ENCODE results near the gene BCL2L12. TPM values are rescaled to one million over a fixed set of nuclear protein-coding genes. Genes with fewer than 3 reads are reported as not detected.

Gene BCL2L12
- total RNA-seq, 1 donor from 2014 or later: 49.2 TPM

GRCh38 chr19:49683814-49684250, 18.1 kb downstream of the BCL2L12 start:
- no peak for DNase-seq (ENCODE audit: extremely low spot score, unreplicated experiment)
- Mint-ChIP-seq H3K27me3 (no peaks in the 10 kb centered on the region), H3K4me3 (no peak overlapping the region), H3K36me3 (peaks cover 11% of the 10 kb centered on the region), H3K9me3 (no peaks in the 10 kb centered on the region), H3K27ac (no peak overlapping the region), H3K4me1 (ENCODE audit: unreplicated experiment) (peaks cover 12% of the 10 kb centered on the region)
- TF ChIP-seq CTCF (conservative IDR thresholded peaks at IDR 0.05): no peak

DNA sequence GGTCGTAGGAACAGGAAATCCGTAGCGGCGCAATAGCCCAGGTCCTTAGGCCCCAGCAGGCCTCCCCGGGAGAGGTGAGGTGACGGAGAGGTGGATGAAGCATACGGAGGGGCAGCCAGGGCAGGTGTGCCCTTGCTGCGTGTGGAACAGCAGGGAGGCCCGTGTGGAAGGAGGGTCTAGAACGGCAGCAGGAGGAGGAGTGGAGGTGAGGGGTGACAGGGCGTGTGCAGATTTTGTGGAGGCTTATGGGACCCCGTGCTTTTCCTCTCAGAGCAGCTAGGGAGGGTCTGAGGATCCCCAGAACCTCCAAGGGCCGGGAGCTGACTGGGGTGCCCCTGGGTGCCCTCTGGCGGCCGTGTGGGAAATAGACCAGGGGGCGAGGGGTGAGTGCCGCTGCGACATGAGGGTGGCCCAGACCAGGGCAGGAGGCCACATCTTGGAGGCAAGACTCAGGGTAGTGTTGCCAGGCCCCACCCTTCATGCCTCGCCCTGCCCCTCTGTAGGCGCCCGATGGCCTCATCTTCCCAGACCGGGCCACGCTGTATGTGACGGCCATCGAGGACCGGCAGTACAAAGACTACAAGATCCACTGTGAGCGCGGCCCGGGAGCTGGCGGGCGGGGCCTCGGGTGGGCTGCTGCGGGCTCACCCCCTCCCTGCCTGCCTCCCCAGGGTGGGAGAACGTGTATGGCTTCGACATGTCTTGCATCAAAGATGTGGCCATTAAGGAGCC, 18.7 kb downstream of the BCL2L12 start:
- Mint-ChIP-seq H3K36me3 (peaks cover 11% of the 10 kb centered on the region), H3K4me1 (ENCODE audit: unreplicated experiment) (peaks cover 12% of the 10 kb centered on the region), H3K4me3 (no peak overlapping the region), H3K27me3 (no peaks in the 10 kb centered on the region), H3K9me3 (no peaks in the 10 kb centered on the region), H3K27ac (no peak overlapping the region)
- DNase-seq (ENCODE audit: extremely low spot score, unreplicated experiment): peak; percentile 69
- TF ChIP-seq CTCF (conservative IDR thresholded peaks at IDR 0.05): peak; percentile 54

GRCh38 chr19:49684983-49685553, 19.3 kb downstream of the BCL2L12 start:
- H3K27me3 Mint-ChIP-seq: no peaks in the 10 kb centered on the region
- TF ChIP-seq CTCF (conservative IDR thresholded peaks at IDR 0.05): no peak
- no peak for DNase-seq (ENCODE audit: extremely low spot score, unreplicated experiment)
- no peak overlapping the region for H3K27ac Mint-ChIP-seq
- no peak overlapping the region for H3K4me3 Mint-ChIP-seq
- peaks cover 11% of the 10 kb centered on the region for H3K36me3 Mint-ChIP-seq
- H3K9me3 Mint-ChIP-seq: no peaks in the 10 kb centered on the region
- H3K4me1 Mint-ChIP-seq (ENCODE audit: unreplicated experiment): peaks cover 12% of the 10 kb centered on the region

- Mint-ChIP-seq H3K27me3 (peaks cover 7% of the 10 kb centered on the region), H3K4me3 (no peak overlapping the region), H3K27ac (no peak overlapping the region), H3K9me3 (no peaks in the 10 kb centered on the region), H3K4me1 (ENCODE audit: unreplicated experiment) (peaks cover 17% of the 10 kb centered on the region), H3K36me3 (peaks cover 11% of the 10 kb centered on the region)
- TF ChIP-seq CTCF (conservative IDR thresholded peaks at IDR 0.05): no peak
- DNase-seq (ENCODE audit: extremely low spot score, unreplicated experiment): peak; percentile 62
Observed at GRCh38 chr19:49685845-49686332, 20.2 kb downstream of the BCL2L12 start.

- no peaks in the 10 kb centered on the region for H3K9me3 Mint-ChIP-seq
- no peak for TF ChIP-seq CTCF (conservative IDR thresholded peaks at IDR 0.05)
- DNase-seq (ENCODE audit: extremely low spot score, unreplicated experiment): no peak
- H3K27ac Mint-ChIP-seq: no peak overlapping the region
- no peak overlapping the region for H3K4me3 Mint-ChIP-seq
- peaks cover 11% of the 10 kb centered on the region for H3K36me3 Mint-ChIP-seq
- peaks cover 9% of the 10 kb centered on the region for H3K27me3 Mint-ChIP-seq
- peaks cover 20% of the 10 kb centered on the region for H3K4me1 Mint-ChIP-seq (ENCODE audit: unreplicated experiment)
Observed at GRCh38 chr19:49686503-49687088, 20.9 kb downstream of the BCL2L12 start.

Measured in type B pancreatic cell (in vitro differentiated cells).